Effector memory CD4-positive, alpha-beta T cell (primary cell): ENCODE data around the gene RNF214.

Experiments
- DNase-seq, 3 donors: peaks; one replicate each; pipeline ENCODE4 v3.0.0-alpha.2; 2020
- H3K27ac ChIP-seq: 2 replicates; pipeline ENCODE4 v1.7.0; 2013; ENCODE audit warnings: mild to moderate bottlenecking, low read length, moderate library complexity; ENCODE audit not compliant: insufficient read depth, poor library complexity, severe bottlenecking
- H3K27me3 ChIP-seq: replicated peaks from 2 replicates; pipeline ENCODE4 v1.7.0; 2013; ENCODE audit warnings: mild to moderate bottlenecking, low read length; ENCODE audit not compliant: insufficient read depth, control insufficient read depth, poor library complexity, severe bottlenecking
- H3K36me3 ChIP-seq: 2 replicates; pipeline ENCODE4 v1.7.0; 2013; ENCODE audit warnings: mild to moderate bottlenecking, low read length, moderate library complexity; ENCODE audit not compliant: control insufficient read depth, insufficient read depth
- H3K4me1 ChIP-seq: 2 replicates; pipeline ENCODE4 v1.7.0; 2013; ENCODE audit warnings: low read length, mild to moderate bottlenecking; ENCODE audit not compliant: control insufficient read depth, insufficient read depth, poor library complexity, severe bottlenecking
- H3K4me3 ChIP-seq: 2 replicates; pipeline ENCODE4 v1.7.0; 2013; ENCODE audit warnings: low read length, low read depth, mild to moderate bottlenecking; ENCODE audit not compliant: insufficient read depth, poor library complexity, severe bottlenecking
- H3K9me3 ChIP-seq: 2 replicates; pipeline ENCODE4 v1.7.0; 2013; ENCODE audit warnings: mild to moderate bottlenecking, low read length, moderate library complexity; ENCODE audit not compliant: control insufficient read depth

RNF214 gene

GRCh38 chr11:117281159-117281558 lies 48.7 kb downstream of the RNF214 start:
- Histone ChIP-seq H3K27me3 (no peaks in the 10 kb centered on the region), H3K9me3 (no peaks in the 10 kb centered on the region), H3K4me1 (peaks cover 26% of the 10 kb centered on the region), H3K27ac (no peak overlapping the region), H3K4me3 (peak overlapping the region; percentile 48), H3K36me3 (peaks cover 36% of the 10 kb centered on the region)
- DNase-seq = no peak

- no peak for DNase-seq
- H3K4me1 ChIP-seq = peaks cover 26% of the 10 kb centered on the region
- H3K36me3 ChIP-seq = peaks cover 36% of the 10 kb centered on the region
- no peak overlapping the region for H3K4me3 ChIP-seq
- H3K27me3 ChIP-seq = no peaks in the 10 kb centered on the region
- H3K9me3 ChIP-seq = no peaks in the 10 kb centered on the region
- no peak overlapping the region for H3K27ac ChIP-seq
These were observed 49.4 kb downstream of the RNF214 start for GRCh38 chr11:117281869-117282268.

GRCh38 chr11:117282956-117283355 lies 50.5 kb downstream of the RNF214 start:
- peaks cover 26% of the 10 kb centered on the region for H3K4me1 ChIP-seq
- H3K36me3 ChIP-seq = peaks cover 36% of the 10 kb centered on the region

GRCh38 chr11:117284053-117284452 lies 51.6 kb downstream of the RNF214 start:
- Histone ChIP-seq H3K4me3 (no peak overlapping the region), H3K9me3 (no peaks in the 10 kb centered on the region), H3K27ac (no peak overlapping the region), H3K27me3 (no peaks in the 10 kb centered on the region), H3K4me1 (peaks cover 24% of the 10 kb centered on the region), H3K36me3 (peaks cover 41% of the 10 kb centered on the region)
- DNase-seq = no peak

More at GRCh38 chr11:117282956-117283355, 50.5 kb downstream of the RNF214 start:
- H3K9me3 ChIP-seq = no peaks in the 10 kb centered on the region
- H3K4me3 ChIP-seq = no peak overlapping the region
- no peaks in the 10 kb centered on the region for H3K27me3 ChIP-seq
- H3K27ac ChIP-seq = no peak overlapping the region
- no peak for DNase-seq

- Histone ChIP-seq H3K27me3 (no peaks in the 10 kb centered on the region), H3K36me3 (peaks cover 45% of the 10 kb centered on the region)
These were observed 54.1 kb downstream of the RNF214 start for GRCh38 chr11:117286588-117286987.

GRCh38 chr11:117287668-117288067 lies 55.2 kb downstream of the RNF214 start:
- no peak overlapping the region for H3K4me3 ChIP-seq
- H3K36me3 ChIP-seq = peaks cover 35% of the 10 kb centered on the region
- no peaks in the 10 kb centered on the region for H3K27me3 ChIP-seq
- H3K27ac ChIP-seq = no peak overlapping the region
- no peaks in the 10 kb centered on the region for H3K4me1 ChIP-seq
- H3K9me3 ChIP-seq = no peaks in the 10 kb centered on the region
- no peak for DNase-seq

More at GRCh38 chr11:117286588-117286987, 54.1 kb downstream of the RNF214 start:
- no peak for DNase-seq
- no peak overlapping the region for H3K4me3 ChIP-seq
- H3K4me1 ChIP-seq = peaks cover 5% of the 10 kb centered on the region
- no peak overlapping the region for H3K27ac ChIP-seq
- H3K9me3 ChIP-seq = no peaks in the 10 kb centered on the region

- peaks cover 17% of the 10 kb centered on the region for H3K36me3 ChIP-seq
- no peaks in the 10 kb centered on the region for H3K27me3 ChIP-seq
- H3K9me3 ChIP-seq = no peaks in the 10 kb centered on the region
- H3K4me3 ChIP-seq = no peak overlapping the region
- H3K27ac ChIP-seq = no peak overlapping the region
- H3K4me1 ChIP-seq = no peaks in the 10 kb centered on the region
- DNase-seq = no peak
These were observed 57.3 kb downstream of the RNF214 start for GRCh38 chr11:117289795-117290194.

GRCh38 chr11:117290809-117291396 lies 58.4 kb downstream of the RNF214 start, which contains the start of gene BACE1-AS:
Gene BACE1-AS (plus strand): TSS chr11:117291346.
- no peak for DNase-seq
- peaks cover 9% of the 10 kb centered on the region for H3K36me3 ChIP-seq
- H3K27me3 ChIP-seq = no peaks in the 10 kb centered on the region
- no peaks in the 10 kb centered on the region for H3K9me3 ChIP-seq
- H3K4me1 ChIP-seq = no peaks in the 10 kb centered on the region
- H3K4me3 ChIP-seq = no peak within 1 kb of the TSS
- no peak within 1 kb of the TSS for H3K27ac ChIP-seq

- DNase-seq = no peak
- Histone ChIP-seq H3K4me1 (no peaks in the 10 kb centered on the region), H3K36me3 (peaks cover 9% of the 10 kb centered on the region), H3K27ac (no peak overlapping the region), H3K4me3 (no peak overlapping the region), H3K27me3 (no peaks in the 10 kb centered on the region), H3K9me3 (no peaks in the 10 kb centered on the region)
These were observed 60.1 kb downstream of the RNF214 start for GRCh38 chr11:117292616-117293015.

GRCh38 chr11:117295438-117296137 lies 63.1 kb downstream of the RNF214 start:
- H3K27me3 ChIP-seq = no peaks in the 10 kb centered on the region
- H3K27ac ChIP-seq = no peak overlapping the region
- no peak overlapping the region for H3K4me3 ChIP-seq
- H3K36me3 ChIP-seq = no peaks in the 10 kb centered on the region
- H3K9me3 ChIP-seq = no peaks in the 10 kb centered on the region
- no peak for DNase-seq
- no peaks in the 10 kb centered on the region for H3K4me1 ChIP-seq
